AG09309 (cell line): ENCODE results near the gene NUDCD3.

Source experiments
- DNase-seq: peaks from one replicate; pipeline ENCODE4 v3.0.0-alpha.2; 2010; ENCODE audit warnings: low read depth
- H3K4me3 ChIP-seq: 2 replicates; pipeline ENCODE4 v1.5.1; 2011; ENCODE audit warnings: mild to moderate bottlenecking, low read depth, low read length, moderate library complexity; ENCODE audit not compliant: control insufficient read depth
- CTCF ChIP-seq: IDR thresholded peaks from 2 replicates; pipeline ENCODE4 v1.5.1; 2011; ENCODE audit warnings: mild to moderate bottlenecking, low read depth, low read length, inconsistent platforms; ENCODE audit not compliant: insufficient read depth, control insufficient read depth; ENCODE audit errors: missing control alignments

NUDCD3 gene

GRCh38 chr7:44518761-44519160 lies 28.3 kb upstream of the NUDCD3 start:
- no peak for DNase-seq
- TF ChIP-seq CTCF: no peak
- no peak overlapping the region for H3K4me3 ChIP-seq

GRCh38 chr7:44517175-44517574 lies 26.7 kb upstream of the NUDCD3 start:
- no peak overlapping the region for H3K4me3 ChIP-seq
- no peak for DNase-seq
- no peak for TF ChIP-seq CTCF

- no peak for TF ChIP-seq CTCF
- no peak overlapping the region for H3K4me3 ChIP-seq
- DNase-seq: no peak
Observed at GRCh38 chr7:44515590-44516268, 25.3 kb upstream of the NUDCD3 start.

- no peak overlapping the region for H3K4me3 ChIP-seq
- TF ChIP-seq CTCF: no peak
- no peak for DNase-seq
Observed at GRCh38 chr7:44512736-44513135, 22.3 kb upstream of the NUDCD3 start.

GRCh38 chr7:44511863-44512468 lies 21.5 kb upstream of the NUDCD3 start:
- TF ChIP-seq CTCF: no peak
- no peak for DNase-seq
- no peak overlapping the region for H3K4me3 ChIP-seq

- H3K4me3 ChIP-seq: no peak overlapping the region
- no peak for TF ChIP-seq CTCF
- DNase-seq: no peak
Observed at GRCh38 chr7:44511236-44511635, 20.8 kb upstream of the NUDCD3 start.
